IPS-18a (cell line): Measurements from ENCODE around the gene RADIL.

ENCODE experiments used
- H3K27ac ChIP-seq: one replicate; pipeline ENCODE4 v1.5.1; 2013; ENCODE audit warnings: low read length
- H3K27me3 ChIP-seq: one replicate; pipeline ENCODE4 v1.6.1; 2013; ENCODE audit warnings: mild to moderate bottlenecking, low read length; ENCODE audit not compliant: control insufficient read depth, insufficient read depth
- H3K36me3 ChIP-seq: one replicate; pipeline ENCODE4 v1.6.1; 2013; ENCODE audit warnings: low read depth, low read length; ENCODE audit not compliant: control insufficient read depth
- H3K4me1 ChIP-seq: one replicate; pipeline ENCODE4 v1.6.1; 2013; ENCODE audit warnings: low read depth, low read length; ENCODE audit not compliant: control insufficient read depth
- H3K4me3 ChIP-seq: one replicate; pipeline ENCODE4 v1.5.1; 2013; ENCODE audit warnings: low read length
- H3K9ac ChIP-seq: one replicate; pipeline ENCODE4 v1.6.1; 2013; ENCODE audit warnings: mild to moderate bottlenecking, low read length, moderate library complexity
- H3K9me3 ChIP-seq: one replicate; pipeline ENCODE4 v1.6.1; 2013; ENCODE audit warnings: low read depth, low read length; ENCODE audit not compliant: control insufficient read depth

Gene RADIL

DNA sequence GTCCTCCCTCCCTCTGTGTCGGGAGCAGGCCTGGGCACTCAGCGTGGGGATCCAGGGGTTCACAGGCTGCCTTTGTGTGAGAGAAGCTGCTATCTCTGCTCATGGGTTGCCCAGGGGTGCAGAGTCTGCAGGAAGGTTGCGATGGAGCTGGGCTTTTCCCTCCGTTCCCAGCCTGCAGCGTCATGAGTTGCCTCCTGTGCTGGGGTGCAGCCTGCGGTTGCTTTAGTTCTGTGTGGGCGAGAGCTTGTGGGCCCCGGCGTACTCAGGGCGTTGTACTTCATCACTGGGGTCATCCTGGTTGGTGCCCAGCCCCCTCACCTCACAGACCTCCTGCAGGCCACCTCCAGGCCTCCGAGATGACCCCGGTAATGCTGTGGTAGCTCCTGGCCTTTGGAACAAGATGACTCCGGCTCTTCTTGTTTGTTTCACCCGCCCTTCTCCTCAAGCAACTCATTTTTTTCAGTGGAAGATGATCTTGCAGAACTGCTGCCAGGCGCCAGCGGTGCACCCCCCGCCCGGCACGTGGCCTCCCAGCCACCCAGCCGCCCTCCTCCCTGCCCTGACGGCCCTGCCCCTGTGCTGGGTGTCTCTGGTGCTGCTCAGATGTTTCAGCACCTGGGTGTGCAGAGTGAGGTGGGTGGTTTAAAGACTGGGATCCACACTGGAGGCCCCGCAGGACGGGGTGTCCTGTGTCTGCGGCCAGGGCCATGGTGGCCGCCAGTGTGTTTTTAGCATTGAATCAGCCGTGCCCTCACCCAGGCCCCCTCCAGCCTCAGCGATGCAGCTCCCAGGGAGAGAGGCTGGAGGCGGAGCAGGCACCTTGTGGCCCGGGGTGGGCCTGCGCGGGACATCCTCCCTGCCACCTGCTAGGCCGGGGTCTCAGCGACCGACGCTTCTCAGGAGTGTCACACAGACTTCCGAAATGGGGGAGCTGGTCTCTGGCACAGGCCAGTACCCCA, 100.9 kb downstream of the RADIL start:
- Histone ChIP-seq H3K4me3 (no peak overlapping the region), H3K27me3 (no peaks in the 10 kb centered on the region), H3K4me1 (no peaks in the 10 kb centered on the region), H3K9ac (no peak overlapping the region), H3K27ac (no peak overlapping the region), H3K36me3 (peaks cover 16% of the 10 kb centered on the region), H3K9me3 (no peaks in the 10 kb centered on the region)

DNA sequence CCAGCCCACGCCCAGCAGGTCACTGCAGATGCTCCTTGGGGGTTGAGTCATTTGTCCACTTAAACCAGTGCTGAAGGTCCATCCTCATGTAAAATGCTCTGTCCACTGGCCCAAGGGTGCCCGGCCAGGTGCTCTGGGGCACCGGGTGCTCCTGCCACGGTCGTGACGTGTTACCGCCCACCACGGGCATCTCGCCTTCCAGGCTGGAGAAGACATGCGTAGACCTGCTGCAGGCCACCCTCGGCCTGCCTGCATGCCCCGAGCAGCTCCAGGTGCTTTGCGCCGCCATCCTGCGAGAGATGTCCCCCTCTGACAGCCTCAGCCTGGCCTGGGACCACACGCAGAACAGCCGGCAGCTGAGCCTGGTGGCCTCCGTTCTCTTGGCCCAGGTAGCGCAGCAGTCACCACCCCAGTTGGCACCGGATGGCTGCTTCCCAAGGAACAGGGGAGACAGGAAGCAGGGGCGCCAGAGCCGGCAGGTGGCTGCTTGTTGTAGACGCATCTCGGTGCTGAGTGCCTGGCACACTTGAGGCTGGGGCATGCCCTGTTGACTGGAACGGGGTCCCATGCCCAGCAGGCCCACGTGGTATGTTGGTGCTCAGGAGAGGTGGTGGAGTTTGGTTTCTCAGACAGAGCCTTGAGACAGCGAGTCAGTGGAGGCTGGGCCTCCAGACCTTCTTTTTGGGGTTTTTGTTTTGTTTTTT, 102.0 kb downstream of the RADIL start:
- Histone ChIP-seq H3K9me3 (no peaks in the 10 kb centered on the region), H3K27me3 (no peaks in the 10 kb centered on the region), H3K4me1 (no peaks in the 10 kb centered on the region), H3K9ac (no peak overlapping the region), H3K27ac (no peak overlapping the region), H3K4me3 (no peak overlapping the region), H3K36me3 (peaks cover 14% of the 10 kb centered on the region)

DNA sequence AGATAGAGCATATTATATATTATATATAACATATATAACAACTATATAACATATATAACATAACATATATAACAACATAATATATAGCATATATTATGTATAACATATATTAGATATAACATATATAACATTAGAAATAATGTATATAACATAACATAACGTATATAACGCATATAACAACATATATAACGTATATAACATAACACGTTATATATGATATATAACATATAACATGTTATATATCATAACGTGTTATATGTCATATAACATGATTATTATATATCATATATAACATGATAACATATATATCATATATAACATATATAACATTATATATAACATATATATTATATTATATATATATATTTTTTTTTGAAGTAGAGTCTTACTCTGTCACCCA, 104.4 kb downstream of the RADIL start:
- Histone ChIP-seq H3K36me3 (peaks cover 5% of the 10 kb centered on the region), H3K4me3 (no peak overlapping the region), H3K27ac (no peak overlapping the region), H3K9ac (no peak overlapping the region), H3K4me1 (no peaks in the 10 kb centered on the region), H3K27me3 (no peaks in the 10 kb centered on the region), H3K9me3 (no peaks in the 10 kb centered on the region)

DNA sequence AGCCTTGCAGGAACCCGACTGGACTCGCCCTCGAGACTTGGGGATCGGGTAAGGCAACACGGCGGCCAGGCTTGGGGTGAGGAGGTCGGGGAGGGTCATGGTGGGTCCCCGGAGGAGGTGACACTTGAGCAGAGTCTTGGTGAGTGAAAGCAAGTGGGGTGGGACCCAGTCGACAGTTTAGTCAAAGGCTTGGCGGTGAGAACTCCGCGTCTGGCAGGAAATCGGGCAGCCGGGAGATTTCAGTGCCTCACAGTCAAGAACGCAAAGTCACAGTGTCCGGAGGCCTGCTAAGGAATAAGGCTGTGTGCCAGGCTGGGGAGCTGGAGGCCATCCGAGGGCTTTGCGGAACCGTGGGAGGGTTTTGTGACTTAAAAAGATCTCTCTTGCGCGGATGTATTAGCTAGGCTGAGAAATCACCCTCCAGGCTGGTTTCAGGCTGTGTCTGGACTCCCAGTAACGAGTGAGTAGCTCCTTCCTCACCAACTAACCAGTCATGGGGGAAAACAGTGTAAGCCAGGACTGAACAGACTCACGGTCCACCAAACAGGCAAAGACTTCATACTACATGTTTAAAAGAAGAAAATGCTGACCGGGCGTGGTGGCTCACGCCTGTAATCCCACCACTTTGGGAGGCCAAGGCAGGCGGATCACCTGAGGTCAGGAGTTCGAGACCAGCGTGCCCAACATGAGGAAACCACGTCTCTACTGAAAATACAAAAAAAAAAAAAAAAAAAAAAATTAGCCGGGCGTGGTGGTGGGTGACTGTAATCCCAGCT, 107.5 kb downstream of the RADIL start:
- no peak overlapping the region for H3K27ac ChIP-seq
- no peaks in the 10 kb centered on the region for H3K27me3 ChIP-seq
- no peaks in the 10 kb centered on the region for H3K4me1 ChIP-seq
- no peaks in the 10 kb centered on the region for H3K9me3 ChIP-seq
- no peaks in the 10 kb centered on the region for H3K36me3 ChIP-seq
- peak overlapping the region; percentile 76 for H3K9ac ChIP-seq
- peak overlapping the region; percentile 91 for H3K4me3 ChIP-seq

DNA sequence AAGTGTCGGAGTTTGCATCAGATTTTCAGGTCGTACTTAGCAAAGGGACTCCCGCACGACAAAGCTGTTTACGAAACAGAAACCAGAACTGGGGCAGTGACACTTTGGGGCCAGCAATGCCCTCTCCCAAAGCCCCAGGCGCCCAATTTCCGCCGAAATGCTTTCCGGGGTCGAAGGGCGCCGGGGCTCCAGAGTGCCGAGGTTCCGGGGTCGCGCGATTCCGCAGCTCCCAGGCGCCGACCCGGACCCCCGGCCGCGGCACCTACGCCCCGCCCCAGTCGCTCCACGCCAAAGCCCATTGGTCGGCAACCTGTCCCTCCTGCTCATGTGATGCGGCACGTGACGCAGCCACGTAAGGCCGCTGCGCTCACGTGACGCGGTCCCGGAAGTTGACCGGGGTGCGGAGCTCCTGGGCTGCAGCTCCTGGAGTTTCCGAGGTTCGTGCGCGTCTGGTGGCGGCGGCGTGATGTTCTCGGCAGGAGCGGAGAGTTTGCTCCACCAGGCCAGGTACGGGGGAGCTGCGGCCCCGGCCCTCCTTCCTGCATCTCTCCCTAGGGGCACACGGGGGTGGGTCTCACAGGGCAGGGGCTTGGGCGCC, 108.2 kb downstream of the RADIL start, which contains the start of gene AP5Z1:
AP5Z1 (plus strand) TSS at position 374 of the 598 bp plus-strand sequence; CDS start at position 467, 93 bp downstream.
- Histone ChIP-seq H3K9ac (peak within 1 kb of the TSS; percentile 76), H3K9me3 (no peaks in the 10 kb centered on the region), H3K36me3 (no peaks in the 10 kb centered on the region), H3K4me3 (peak within 1 kb of the TSS; percentile 91), H3K4me1 (no peaks in the 10 kb centered on the region), H3K27ac (peak within 1 kb of the TSS; percentile 67), H3K27me3 (no peaks in the 10 kb centered on the region)

DNA sequence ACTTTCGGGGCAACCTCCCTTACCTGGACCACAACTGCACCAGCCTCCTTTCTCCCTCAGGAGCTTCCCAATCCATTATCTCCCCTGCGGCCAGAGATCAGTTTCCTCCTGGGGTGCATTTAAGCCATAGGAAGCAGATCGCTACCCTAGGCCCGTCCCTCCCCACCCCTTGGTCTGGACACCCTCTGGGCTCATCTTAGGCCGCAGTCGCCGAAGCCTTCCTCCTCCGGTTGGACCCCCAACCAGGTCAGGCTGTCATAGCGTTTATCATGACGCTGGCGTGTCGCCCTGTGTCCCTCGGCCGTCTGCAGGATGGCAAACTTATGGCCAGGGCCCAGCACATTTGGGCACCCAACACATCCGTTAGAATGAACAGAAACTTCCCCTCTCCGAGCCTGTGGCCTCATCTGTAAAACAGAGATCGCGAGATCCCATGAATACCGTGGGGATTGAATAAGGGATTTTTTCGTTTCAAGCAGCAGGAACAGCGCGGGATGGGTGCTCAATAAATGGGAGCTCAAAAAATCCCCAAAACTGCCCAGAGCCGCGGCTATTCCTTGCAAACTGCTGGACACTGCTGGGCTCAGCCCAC, 108.8 kb downstream of the RADIL start:
- Histone ChIP-seq H3K36me3 (no peaks in the 10 kb centered on the region), H3K27me3 (no peaks in the 10 kb centered on the region), H3K4me3 (peak overlapping the region; percentile 91), H3K9ac (peak overlapping the region; percentile 68), H3K27ac (peak overlapping the region; percentile 67), H3K9me3 (no peaks in the 10 kb centered on the region), H3K4me1 (no peaks in the 10 kb centered on the region)

DNA sequence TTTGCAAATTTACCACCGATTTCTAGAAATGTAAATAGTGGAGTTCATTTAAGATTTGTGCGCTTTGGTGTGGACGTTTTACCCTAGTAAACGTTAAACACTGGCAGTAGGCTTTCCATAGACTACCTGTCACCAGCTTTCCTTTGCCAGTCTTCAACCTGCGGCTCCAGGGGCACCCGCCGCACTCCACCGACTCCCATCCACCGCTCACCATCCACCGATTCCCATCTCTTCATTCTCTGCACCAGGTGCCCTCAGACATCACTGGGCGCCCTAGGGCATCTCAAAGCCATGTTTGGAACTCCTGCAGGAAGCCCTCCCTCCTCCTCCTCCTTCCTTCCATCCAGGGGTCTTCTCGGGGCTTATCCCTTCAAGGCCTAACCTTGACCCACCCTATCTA, 109.5 kb downstream of the RADIL start:
- Histone ChIP-seq H3K4me3 (no peak overlapping the region), H3K27ac (no peak overlapping the region), H3K27me3 (no peaks in the 10 kb centered on the region), H3K9ac (no peak overlapping the region), H3K36me3 (no peaks in the 10 kb centered on the region), H3K4me1 (no peaks in the 10 kb centered on the region), H3K9me3 (no peaks in the 10 kb centered on the region)

DNA sequence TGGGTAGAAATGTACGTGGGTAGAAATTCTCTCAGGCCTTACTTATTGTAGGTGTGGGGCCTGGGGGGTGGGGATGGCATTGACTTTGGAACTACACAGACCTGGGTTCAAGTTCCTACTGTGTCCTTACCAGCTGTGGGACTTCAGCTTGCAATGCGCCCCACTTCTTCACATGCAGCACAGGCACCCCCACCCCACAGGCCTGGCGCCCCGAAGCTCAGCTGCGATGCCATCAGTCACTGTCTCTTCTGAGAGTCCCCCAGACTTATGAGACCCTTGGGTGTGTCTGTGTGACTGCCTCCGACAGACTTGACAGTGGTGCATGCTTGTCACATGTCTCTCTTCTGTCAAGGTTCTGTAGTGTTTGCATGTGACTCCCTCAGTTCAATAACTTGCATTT, 111.2 kb downstream of the RADIL start:
- no peaks in the 10 kb centered on the region for H3K9me3 ChIP-seq
- no peaks in the 10 kb centered on the region for H3K4me1 ChIP-seq
- no peak overlapping the region for H3K9ac ChIP-seq
- H3K36me3 ChIP-seq = no peaks in the 10 kb centered on the region
- H3K4me3 ChIP-seq = no peak overlapping the region
- H3K27me3 ChIP-seq = no peaks in the 10 kb centered on the region
- H3K27ac ChIP-seq = no peak overlapping the region

DNA sequence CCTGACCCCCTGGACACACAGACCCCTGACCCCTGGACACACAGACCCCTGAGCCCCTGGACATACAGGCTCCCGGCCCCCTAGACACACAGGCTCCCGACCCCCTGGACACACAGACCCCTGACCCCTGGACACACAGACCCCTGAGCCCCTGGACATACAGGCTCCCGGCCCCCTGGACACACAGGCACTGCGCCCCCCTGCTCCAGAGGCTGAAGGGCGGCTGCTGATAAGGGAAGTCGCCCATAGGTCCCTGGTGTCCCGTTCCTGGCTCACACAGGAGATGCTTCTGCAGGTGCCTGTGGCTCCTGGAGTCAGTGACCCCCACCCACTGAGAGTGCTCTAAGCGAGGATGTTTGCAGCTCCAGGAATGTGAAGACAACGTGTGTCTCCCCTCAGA, 111.8 kb downstream of the RADIL start:
- no peak overlapping the region for H3K4me3 ChIP-seq
- no peak overlapping the region for H3K9ac ChIP-seq
- H3K27me3 ChIP-seq = no peaks in the 10 kb centered on the region
- H3K4me1 ChIP-seq = no peaks in the 10 kb centered on the region
- no peak overlapping the region for H3K27ac ChIP-seq
- no peaks in the 10 kb centered on the region for H3K9me3 ChIP-seq
- no peaks in the 10 kb centered on the region for H3K36me3 ChIP-seq

DNA sequence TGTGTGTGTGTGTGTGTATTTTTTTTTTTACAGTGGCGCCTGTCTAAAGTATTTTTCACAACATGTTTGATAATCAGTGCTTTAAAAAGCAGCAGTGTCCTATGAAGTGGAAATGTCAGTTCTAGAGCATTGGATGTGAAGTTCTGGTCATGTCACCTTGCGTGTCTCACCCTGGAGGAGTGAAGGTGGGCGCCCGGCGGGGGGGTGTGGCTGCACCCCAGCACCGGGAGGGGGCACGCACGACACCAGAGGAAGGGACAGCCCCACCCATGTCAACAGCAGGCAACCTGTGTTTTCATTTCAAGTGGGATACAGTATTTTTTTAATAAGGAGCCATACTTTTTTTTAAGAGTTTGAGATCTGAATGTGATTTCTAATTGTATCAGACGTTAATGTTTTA, 112.6 kb downstream of the RADIL start:
- Histone ChIP-seq H3K4me3 (no peak overlapping the region), H3K36me3 (no peaks in the 10 kb centered on the region), H3K9ac (no peak overlapping the region), H3K4me1 (no peaks in the 10 kb centered on the region), H3K27me3 (no peaks in the 10 kb centered on the region), H3K9me3 (no peaks in the 10 kb centered on the region), H3K27ac (no peak overlapping the region)

DNA sequence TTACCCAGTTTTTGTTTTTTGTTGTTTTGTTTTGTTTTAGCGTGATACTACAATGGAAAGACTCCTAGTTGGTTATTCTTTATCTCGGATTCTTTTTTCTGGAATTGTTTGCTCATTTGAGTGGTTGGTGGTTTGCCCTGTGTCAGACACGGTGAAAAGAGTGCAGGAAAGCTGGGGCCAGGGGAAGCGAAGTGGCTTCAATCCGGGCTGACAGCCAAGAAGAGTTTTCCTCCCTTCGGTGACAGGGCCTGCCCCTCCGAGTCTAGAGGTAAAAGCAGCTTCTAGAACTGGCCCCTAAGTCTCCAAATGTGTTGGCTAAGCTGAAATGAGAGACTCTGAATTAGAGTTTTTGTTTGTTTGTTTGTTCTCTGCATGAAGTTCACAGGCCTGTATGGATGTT, 113.8 kb downstream of the RADIL start:
- no peaks in the 10 kb centered on the region for H3K36me3 ChIP-seq
- no peak overlapping the region for H3K9ac ChIP-seq
- H3K4me3 ChIP-seq = no peak overlapping the region
- H3K27me3 ChIP-seq = no peaks in the 10 kb centered on the region
- H3K4me1 ChIP-seq = no peaks in the 10 kb centered on the region
- H3K9me3 ChIP-seq = no peaks in the 10 kb centered on the region
- H3K27ac ChIP-seq = no peak overlapping the region
